Kidney epithelial cell (primary cell): ENCODE measurements around the gene PAEP. TPM values are rescaled to one million over a fixed set of nuclear protein-coding genes. Genes with fewer than 3 reads are reported as not detected.
"Not testable (repeated sequence)": the region's sequence is repeated elsewhere in the genome, so short reads cannot be mapped to it uniquely, and the experiment has no call there.

Experiments used
- DNase-seq: peaks from one replicate; pipeline ENCODE4 v3.0.0-alpha.2; 2010; ENCODE audit warnings: low read depth
- H3K27me3 ChIP-seq: 2 replicates; pipeline ENCODE4 v1.6.0; 2011; ENCODE audit warnings: low read length; ENCODE audit not compliant: control insufficient read depth, insufficient read depth
- H3K36me3 ChIP-seq: 2 replicates; pipeline ENCODE4 v1.5.1; 2011; ENCODE audit warnings: low read length; ENCODE audit not compliant: control insufficient read depth, insufficient read depth
- H3K4me3 ChIP-seq: 2 replicates; pipeline ENCODE4 v1.5.1; 2011; ENCODE audit warnings: low read depth, mild to moderate bottlenecking, control low read depth, low read length
- CTCF ChIP-seq: IDR thresholded peaks from 2 replicates; pipeline ENCODE4 v1.5.1; 2011; ENCODE audit warnings: mild to moderate bottlenecking, moderate library complexity, low read length, control low read depth, inconsistent platforms; ENCODE audit not compliant: insufficient read depth, poor library complexity, severe bottlenecking
- total RNA-seq: library from RNA; depleted of rRNA; stranded (reverse); fragments of >200 nt; gene quantifications from 2 replicates; pipeline ENCODE4 v1.2.3, GENCODE V29; 2015

The PAEP gene
- total RNA-seq, result 0.21 TPM in 1 of 2 replicates, not detected in the other

GRCh38 chr9:135561391-135562234 is at the start of gene PAEP:
Gene PAEP (plus strand): TSS chr9:135561756.
- H3K4me3 ChIP-seq, result no peak within 1 kb of the TSS
- no peak for DNase-seq
- no peak for TF ChIP-seq CTCF
- H3K27me3 ChIP-seq, result no peaks in the 10 kb centered on the region
- H3K36me3 ChIP-seq, result no peaks in the 10 kb centered on the region

GRCh38 chr9:135512241-135512603 is 49.3 kb upstream of the PAEP start:
- no peak for DNase-seq
- Histone ChIP-seq H3K27me3 (no peaks in the 10 kb centered on the region), H3K4me3 (no peak overlapping the region), H3K36me3 (no peaks in the 10 kb centered on the region)
- no peak for TF ChIP-seq CTCF

- no peak for TF ChIP-seq CTCF
- Histone ChIP-seq H3K36me3 (no peaks in the 10 kb centered on the region), H3K4me3 (no peak overlapping the region), H3K27me3 (no peaks in the 10 kb centered on the region)
- no peak for DNase-seq
Measured at GRCh38 chr9:135512904-135513303, 48.7 kb upstream of the PAEP start.

- no peak for TF ChIP-seq CTCF
- H3K27me3 ChIP-seq, result no peaks in the 10 kb centered on the region
Measured at GRCh38 chr9:135513351-135513846, 48.2 kb upstream of the PAEP start.

GRCh38 chr9:135513906-135514305 is 47.6 kb upstream of the PAEP start:
- not testable (repeated sequence) for H3K4me3 ChIP-seq, H3K27me3 ChIP-seq, H3K36me3 ChIP-seq, DNase-seq

More at GRCh38 chr9:135513351-135513846, 48.2 kb upstream of the PAEP start:
- Histone ChIP-seq H3K36me3 (no peaks in the 10 kb centered on the region), H3K4me3 (no peak overlapping the region)
- no peak for DNase-seq

- DNase-seq, result no peak
- TF ChIP-seq CTCF, result no peak
- Histone ChIP-seq H3K4me3 (no peak overlapping the region), H3K36me3 (no peaks in the 10 kb centered on the region), H3K27me3 (peaks cover under 1% of the 10 kb centered on the region)
Measured at GRCh38 chr9:135514342-135515082, 47.0 kb upstream of the PAEP start.
